ENCODE data around the gene STK32C.

Gene STK32C

DNA sequence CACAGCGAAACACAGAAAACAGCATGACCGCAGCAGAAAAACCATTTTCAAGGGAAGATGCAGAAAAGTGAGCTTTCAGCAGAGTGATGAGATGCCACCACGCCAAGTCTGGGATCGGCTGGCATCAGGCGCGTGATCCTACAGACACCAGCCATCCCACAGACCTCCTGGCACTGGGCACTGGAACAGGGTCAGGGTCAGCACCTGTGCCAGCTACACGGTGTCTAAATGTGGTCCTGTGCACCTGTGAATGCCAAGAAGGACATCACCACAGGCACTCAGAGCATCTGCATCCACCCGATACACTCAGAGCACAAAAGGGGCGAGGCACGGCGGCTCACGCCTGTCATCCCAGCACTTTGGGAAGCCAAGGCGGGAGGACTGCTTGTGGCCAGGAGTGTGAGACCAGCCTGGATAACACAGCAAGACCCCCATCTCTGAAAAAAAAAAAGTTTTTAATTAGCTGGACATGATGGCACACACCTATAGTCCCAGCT, 31.5 kb downstream of the STK32C start:
- TF ChIP-seq CTCF (IDR thresholded peaks at IDR 0.05; ENCODE audit: extremely low read depth, insufficient read depth, missing control alignments): no peak
- in situ Hi-C loops (cut with MboI; ENCODE audit: low pct_unique_long_range_greater_than_20kb, low sequenced_read_pairs, unreplicated experiment): no loop called here
- DNase-seq (ENCODE audit: low spot score): no peak

GRCh38 chr10:132275426-132276178, 32.1 kb downstream of the STK32C start:
- TF ChIP-seq CTCF (IDR thresholded peaks at IDR 0.05; ENCODE audit: extremely low read depth, insufficient read depth, missing control alignments): no peak
- DNase-seq (ENCODE audit: low spot score): no peak
- in situ Hi-C loops (cut with MboI; ENCODE audit: low pct_unique_long_range_greater_than_20kb, low sequenced_read_pairs, unreplicated experiment): no loop called here

- no peak for DNase-seq (ENCODE audit: low spot score)
- in situ Hi-C loops (cut with MboI; ENCODE audit: low pct_unique_long_range_greater_than_20kb, low sequenced_read_pairs, unreplicated experiment): no loop called here
- no peak for TF ChIP-seq CTCF (IDR thresholded peaks at IDR 0.05; ENCODE audit: extremely low read depth, insufficient read depth, missing control alignments)
Measured at GRCh38 chr10:132274986-132275385, 32.8 kb downstream of the STK32C start.

GRCh38 chr10:132274581-132274980, 33.2 kb downstream of the STK32C start:
- in situ Hi-C loops (cut with MboI; ENCODE audit: low pct_unique_long_range_greater_than_20kb, low sequenced_read_pairs, unreplicated experiment): no loop called here
- DNase-seq (ENCODE audit: low spot score): no peak
- no peak for TF ChIP-seq CTCF (IDR thresholded peaks at IDR 0.05; ENCODE audit: extremely low read depth, insufficient read depth, missing control alignments)

DNA sequence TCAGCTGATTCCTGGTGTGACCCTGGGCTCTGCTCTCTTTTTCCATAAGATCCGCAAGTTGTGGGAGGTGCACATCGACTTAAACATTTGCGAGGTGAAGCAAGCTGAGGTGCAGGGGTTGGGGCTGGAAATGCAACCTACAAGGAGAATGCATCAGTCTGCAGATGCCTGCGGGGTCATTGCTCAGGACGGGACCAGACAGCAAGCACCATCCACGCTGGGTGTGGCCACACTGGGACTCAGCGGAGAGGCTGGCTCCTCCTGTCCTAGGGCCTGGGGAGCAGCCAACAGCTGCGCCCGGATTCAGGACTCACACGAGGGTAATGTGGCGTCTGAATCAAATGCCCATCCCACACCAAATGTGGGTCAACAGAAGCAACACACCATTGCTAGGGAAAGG, 33.8 kb downstream of the STK32C start:
- no peak for TF ChIP-seq CTCF (IDR thresholded peaks at IDR 0.05; ENCODE audit: extremely low read depth, insufficient read depth, missing control alignments)
- in situ Hi-C loops (cut with MboI; ENCODE audit: low pct_unique_long_range_greater_than_20kb, low sequenced_read_pairs, unreplicated experiment): no loop called here

DNA sequence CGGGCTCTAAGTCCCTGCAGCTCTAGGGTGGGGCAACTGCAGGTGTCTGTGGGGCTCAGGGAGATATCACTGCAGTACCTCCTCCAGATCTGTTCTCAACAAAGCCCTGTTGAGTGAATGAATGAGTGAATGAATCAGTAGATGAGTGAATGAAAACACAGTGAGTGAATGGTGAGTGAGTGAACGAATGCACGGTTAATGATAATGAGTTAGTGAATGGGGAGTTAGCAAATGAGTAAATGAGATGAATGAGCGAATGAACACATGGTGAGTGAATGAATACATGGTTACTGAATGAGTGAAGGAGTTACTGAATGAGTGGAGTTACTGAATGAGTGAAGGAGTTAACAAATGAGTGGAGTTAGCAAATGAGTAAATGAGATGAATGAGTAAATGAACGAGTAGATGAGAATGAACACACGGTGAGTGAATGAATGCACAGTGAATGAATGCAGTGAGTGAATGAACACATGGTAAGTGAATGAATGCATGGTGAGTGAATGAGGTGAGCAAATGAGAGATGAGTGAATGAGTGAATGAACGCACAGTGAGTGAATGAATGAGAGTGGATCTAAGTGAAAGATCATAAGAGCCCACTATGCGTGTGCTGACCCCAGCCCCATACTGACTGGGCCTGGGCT, 34.3 kb downstream of the STK32C start:
- DNase-seq (ENCODE audit: low spot score): no peak
- in situ Hi-C loops (cut with MboI; ENCODE audit: low pct_unique_long_range_greater_than_20kb, low sequenced_read_pairs, unreplicated experiment): no loop called here
- TF ChIP-seq CTCF (IDR thresholded peaks at IDR 0.05; ENCODE audit: extremely low read depth, insufficient read depth, missing control alignments): no peak

More for the DNA sequence above, 33.8 kb downstream of the STK32C start:
- DNase-seq (ENCODE audit: low spot score): no peak

Data from GM13977 (cell line).